Hypothalamus (tissue), 51 donors: ENCODE measurements around the gene TM4SF4.

Source experiments
- DNase-seq, 51 donors: peaks; one replicate each; lab custom pipeline; 2025; lab: John Stamatoyannopoulos, UW

Gene TM4SF4

GRCh38 chr3:149480326-149481017, 6.0 kb downstream of the TM4SF4 start:
- DNase-seq = peak in 39 of 51 donors; percentile 0 to 69 (median 28)

GRCh38 chr3:149481056-149481455, 6.6 kb downstream of the TM4SF4 start:
- no peak for DNase-seq

- DNase-seq = no peak
Observed at GRCh38 chr3:149481491-149481890, 7.0 kb downstream of the TM4SF4 start.

GRCh38 chr3:149486726-149487125, 12.2 kb downstream of the TM4SF4 start:
- no peak for DNase-seq

- no peak for DNase-seq
Observed at GRCh38 chr3:149487598-149488197, 13.2 kb downstream of the TM4SF4 start.

- DNase-seq = peak in 1 of 51 donors; percentile 4
Observed at GRCh38 chr3:149489060-149489690, 14.7 kb downstream of the TM4SF4 start.

- DNase-seq = no peak
Observed at GRCh38 chr3:149490260-149490971, 15.9 kb downstream of the TM4SF4 start.

- DNase-seq = no peak
Observed at GRCh38 chr3:149493315-149494021, 19.0 kb downstream of the TM4SF4 start.

- DNase-seq = peak in 26 of 51 donors; percentile 1 to 44 (median 16)
Observed at GRCh38 chr3:149494022-149494758, 19.7 kb downstream of the TM4SF4 start.

- DNase-seq = no peak
Observed at GRCh38 chr3:149494759-149495580, 20.5 kb downstream of the TM4SF4 start.

GRCh38 chr3:149495581-149496125, 21.2 kb downstream of the TM4SF4 start:
- no peak for DNase-seq

- no peak for DNase-seq
Observed at GRCh38 chr3:149496891-149497290, 22.4 kb downstream of the TM4SF4 start.

GRCh38 chr3:149497966-149498670, 23.6 kb downstream of the TM4SF4 start:
- DNase-seq = no peak

- no peak for DNase-seq
Observed at GRCh38 chr3:149501524-149501923, 27.0 kb downstream of the TM4SF4 start.

- no peak for DNase-seq
Observed at GRCh38 chr3:149502438-149502837, 27.9 kb downstream of the TM4SF4 start.

GRCh38 chr3:149506540-149506939, 32.0 kb downstream of the TM4SF4 start:
- no peak for DNase-seq

GRCh38 chr3:149506965-149507364, 32.5 kb downstream of the TM4SF4 start:
- no peak for DNase-seq
